HG03045 (cell line): ENCODE measurements around the gene DCUN1D4.
"Not testable (repeated sequence)": the region's sequence is repeated elsewhere in the genome, so short reads cannot be mapped to it uniquely, and the experiment has no call there.

ENCODE experiments used
- ATAC-seq: cut with Tn5 transposase; IDR thresholded peaks from one replicate; pipeline ENCODE4 v1.9.1; 2021; ENCODE audit warnings: mild to moderate bottlenecking, moderate library complexity; ENCODE audit not compliant: unreplicated experiment

Gene DCUN1D4

GRCh38 chr4:51893402-51893801 is 50.4 kb downstream of the DCUN1D4 start:
- ATAC-seq, result not testable (repeated sequence)

GRCh38 chr4:51894059-51894645 is 51.2 kb downstream of the DCUN1D4 start:
- ATAC-seq, result no peak

GRCh38 chr4:51895158-51895557 is 52.2 kb downstream of the DCUN1D4 start:
- ATAC-seq, result no peak

- peak; percentile 99 for ATAC-seq
Observed at GRCh38 chr4:51895816-51896408, 53.0 kb downstream of the DCUN1D4 start.

GRCh38 chr4:51901363-51901762 is 58.4 kb downstream of the DCUN1D4 start:
- ATAC-seq, result no peak

- ATAC-seq, result peak; percentile 94
Observed at GRCh38 chr4:51906167-51906958, 63.4 kb downstream of the DCUN1D4 start.

GRCh38 chr4:51907006-51907669 is 64.2 kb downstream of the DCUN1D4 start:
- no peak for ATAC-seq

- ATAC-seq, result no peak
Observed at GRCh38 chr4:51909236-51909703, 66.3 kb downstream of the DCUN1D4 start.

- no peak for ATAC-seq
Observed at GRCh38 chr4:51918251-51918650, 75.3 kb downstream of the DCUN1D4 start.

GRCh38 chr4:51923343-51923742 is 80.4 kb downstream of the DCUN1D4 start:
- ATAC-seq, result no peak

GRCh38 chr4:51925307-51925706 is 82.4 kb downstream of the DCUN1D4 start:
- no peak for ATAC-seq

- no peak for ATAC-seq
Observed at GRCh38 chr4:51930557-51930956, 87.6 kb downstream of the DCUN1D4 start.

GRCh38 chr4:51931461-51931860 is 88.5 kb downstream of the DCUN1D4 start:
- ATAC-seq, result no peak

- ATAC-seq, result no peak
Observed at GRCh38 chr4:51932261-51932660, 89.3 kb downstream of the DCUN1D4 start.

GRCh38 chr4:51932684-51933083 is 89.7 kb downstream of the DCUN1D4 start:
- ATAC-seq, result no peak

GRCh38 chr4:51940460-51940859 is 97.5 kb downstream of the DCUN1D4 start:
- ATAC-seq, result not testable (repeated sequence)

- ATAC-seq, result no peak
Observed at GRCh38 chr4:51942108-51942832, 99.3 kb downstream of the DCUN1D4 start.

GRCh38 chr4:51942833-51943215 is 99.9 kb downstream of the DCUN1D4 start:
- ATAC-seq, result no peak

- ATAC-seq, result no peak
Observed at GRCh38 chr4:51943221-51943620, 100.3 kb downstream of the DCUN1D4 start.

- ATAC-seq, result no peak
Observed at GRCh38 chr4:51958199-51958968, 115.4 kb downstream of the DCUN1D4 start.
